GM18508 (cell line): ENCODE data around the gene DYNLRB1.

Source experiments
- ATAC-seq: cut with Tn5 transposase; IDR thresholded peaks from one replicate; pipeline ENCODE4 v1.9.1; 2021; ENCODE audit warnings: moderate number of reproducible peaks; ENCODE audit not compliant: insufficient read depth, unreplicated experiment

The DYNLRB1 gene

DNA sequence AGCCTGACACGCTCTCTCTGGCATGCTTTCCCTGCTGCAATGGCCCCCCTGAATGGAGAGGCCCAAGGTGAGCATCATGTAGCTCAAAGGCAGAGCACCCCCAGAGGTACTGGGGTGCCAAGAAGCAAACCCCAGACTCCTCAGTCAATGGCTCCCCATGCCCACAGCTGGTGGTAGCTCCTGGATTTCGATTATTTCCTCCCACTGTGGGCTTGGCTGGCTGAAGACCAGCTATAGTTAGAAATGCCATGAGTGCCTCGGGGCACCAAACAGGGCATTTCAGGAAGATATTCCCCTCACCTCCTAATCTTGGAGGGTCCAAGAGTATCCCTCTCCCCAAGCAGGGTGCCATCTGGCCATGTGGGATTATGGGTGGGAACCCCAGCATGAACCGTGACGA lies 59.0 kb downstream of the DYNLRB1 start:
- ATAC-seq = no peak

DNA sequence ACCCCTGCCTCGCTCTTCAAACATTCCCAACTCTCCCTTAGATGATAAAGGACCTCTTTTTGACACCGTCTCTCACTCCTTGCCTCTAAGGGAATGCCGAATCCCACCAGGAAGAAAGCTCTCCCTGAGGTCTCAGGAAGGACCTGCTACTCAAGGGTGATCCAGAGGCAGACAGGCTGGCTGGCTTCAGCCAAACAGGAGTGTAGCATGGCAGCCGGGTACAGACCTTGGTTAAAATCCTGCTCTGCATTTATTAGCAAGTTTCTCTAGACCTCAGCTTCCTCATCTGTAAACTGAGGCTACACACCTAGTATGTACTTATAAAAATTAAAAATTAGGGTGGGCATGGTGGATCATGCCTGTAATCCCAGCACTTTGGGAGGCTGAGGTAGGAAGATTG lies 59.5 kb downstream of the DYNLRB1 start:
- no peak for ATAC-seq

DNA sequence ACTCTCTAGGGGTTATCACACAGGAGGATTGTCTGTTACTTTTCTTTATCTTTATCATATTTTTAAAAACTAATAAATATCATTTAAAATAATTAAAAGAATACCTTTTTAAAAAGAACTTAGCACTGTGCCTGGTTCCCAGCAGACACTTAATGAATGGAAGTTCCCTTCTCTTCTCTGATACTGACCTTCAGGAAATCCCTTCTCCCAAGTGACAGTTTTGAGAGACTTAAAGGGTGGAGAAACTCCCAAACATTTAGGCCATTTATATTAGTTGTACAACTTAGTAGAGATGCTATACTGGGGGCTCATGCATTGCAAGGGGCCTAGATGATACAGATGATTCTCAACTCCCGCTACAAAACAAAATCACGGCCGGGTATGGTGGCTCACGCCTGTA lies 60.8 kb downstream of the DYNLRB1 start:
- ATAC-seq = no peak

DNA sequence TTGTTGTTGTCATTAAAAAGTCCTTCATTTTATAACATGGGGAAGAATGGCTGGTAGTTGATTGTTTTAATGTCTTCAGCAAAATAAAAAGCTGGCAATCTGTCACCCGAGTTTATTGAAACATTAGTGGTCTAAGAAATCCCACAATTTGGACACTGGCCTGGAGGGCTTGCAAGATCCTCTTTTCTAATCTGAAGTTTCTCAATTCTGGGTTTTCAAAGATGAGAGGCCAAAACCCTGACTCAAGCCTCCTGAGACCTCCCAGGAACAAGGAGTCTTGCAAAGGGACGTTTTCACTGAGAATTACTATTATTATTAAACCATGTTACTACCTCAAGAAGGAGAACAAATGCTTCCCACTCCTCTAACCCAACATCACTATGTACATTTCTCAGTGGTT lies 61.8 kb downstream of the DYNLRB1 start:
- ATAC-seq = no peak

DNA sequence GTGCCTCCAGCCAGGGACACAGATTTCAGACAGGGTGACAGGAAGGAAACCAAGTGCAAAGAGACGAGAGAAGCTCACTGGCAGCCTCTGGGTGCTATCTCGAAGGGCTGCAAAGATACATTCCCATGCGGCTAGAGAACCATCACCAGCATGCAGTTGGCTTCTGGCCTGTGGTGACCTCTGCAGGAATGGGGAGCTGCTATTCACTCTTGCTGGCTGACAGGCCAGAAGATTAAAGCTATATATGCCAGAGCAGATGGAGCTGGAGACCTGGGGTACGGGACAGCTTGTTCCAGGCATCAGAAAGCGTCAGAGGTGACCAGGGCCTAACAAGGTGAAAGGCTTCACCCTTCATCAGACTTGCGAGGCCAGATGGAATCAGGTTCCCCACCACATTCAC lies 62.3 kb downstream of the DYNLRB1 start:
- no peak for ATAC-seq

DNA sequence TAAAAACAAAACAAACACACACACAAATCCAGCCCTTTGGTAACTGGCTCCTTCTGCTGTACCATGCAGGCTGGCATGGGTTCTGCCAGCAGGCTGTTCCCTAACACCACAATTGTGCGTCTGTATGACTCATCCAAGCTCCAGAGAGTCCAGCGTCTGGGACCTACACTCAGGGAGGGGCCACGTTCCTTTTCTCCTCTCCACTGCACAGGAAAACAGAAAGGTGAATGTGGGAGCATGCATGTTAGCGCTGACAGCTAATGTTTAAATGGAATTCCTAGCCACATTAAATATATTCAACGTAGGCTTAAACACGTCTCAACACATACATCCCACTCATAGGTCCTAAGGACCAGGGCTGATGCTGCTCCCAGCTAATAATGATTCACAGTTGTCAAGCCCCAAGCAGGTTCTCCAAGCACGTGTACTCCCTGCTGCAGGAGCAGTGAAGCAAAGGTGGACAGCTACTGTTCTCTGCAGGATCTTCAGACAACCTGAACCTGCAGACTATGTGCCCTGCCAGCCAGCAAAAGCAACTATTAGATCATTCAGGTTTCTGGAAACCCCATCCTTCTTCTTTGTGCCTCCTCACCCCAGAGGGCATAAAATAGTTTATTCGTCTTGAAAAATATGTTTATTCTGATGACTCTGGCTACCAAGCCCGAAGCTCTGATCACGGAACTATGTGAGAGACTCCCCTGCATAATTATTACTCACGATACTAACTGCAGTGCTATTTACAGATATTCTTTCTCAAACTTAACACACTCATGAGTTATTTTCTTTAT lies 63.2 kb downstream of the DYNLRB1 start:
- ATAC-seq = no peak

DNA sequence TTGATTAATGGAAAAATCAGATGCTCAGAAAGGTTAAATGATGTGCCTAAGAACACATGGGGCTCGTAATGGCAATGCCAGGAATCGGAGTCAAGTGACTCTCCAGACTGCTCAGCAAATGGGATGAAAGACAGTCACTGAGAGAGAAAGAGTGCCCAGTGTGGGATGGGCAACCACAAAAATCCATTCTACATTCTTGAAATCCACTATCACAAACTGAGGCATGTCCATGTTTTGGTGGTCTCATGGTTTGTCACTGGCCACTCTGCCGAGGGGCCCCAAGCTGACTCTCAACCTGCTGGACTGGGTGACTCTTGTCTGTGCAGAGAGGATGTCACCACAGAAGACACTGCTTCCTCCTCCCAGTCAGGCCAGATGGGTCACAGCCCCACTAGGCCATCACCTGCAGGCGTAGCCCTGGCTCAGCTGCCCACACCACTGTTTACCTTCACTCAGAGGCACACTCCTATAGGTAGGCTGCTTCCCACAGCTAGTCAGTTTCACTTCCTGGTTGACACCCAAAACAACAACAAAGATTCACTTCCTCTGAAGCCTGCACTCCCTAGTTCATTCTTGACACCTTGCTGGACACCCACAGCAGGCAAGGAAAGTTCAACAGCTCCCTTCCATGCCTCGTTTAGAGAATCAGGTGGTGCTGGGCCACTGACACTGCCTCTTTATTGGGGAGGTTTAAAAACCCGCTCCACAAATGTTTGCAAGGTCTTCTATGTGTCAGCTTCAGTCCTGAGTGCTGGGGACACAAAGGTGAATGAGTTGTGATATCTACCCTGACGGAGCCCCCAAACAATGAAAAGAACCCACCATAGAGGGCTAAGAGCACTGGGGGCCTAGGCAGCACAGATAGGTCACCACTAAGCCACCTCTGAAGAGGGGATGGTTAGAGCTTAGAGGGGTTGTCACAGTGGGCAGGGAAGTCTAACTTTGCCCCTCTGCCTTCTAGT lies 64.0 kb downstream of the DYNLRB1 start:
- ATAC-seq = no peak

DNA sequence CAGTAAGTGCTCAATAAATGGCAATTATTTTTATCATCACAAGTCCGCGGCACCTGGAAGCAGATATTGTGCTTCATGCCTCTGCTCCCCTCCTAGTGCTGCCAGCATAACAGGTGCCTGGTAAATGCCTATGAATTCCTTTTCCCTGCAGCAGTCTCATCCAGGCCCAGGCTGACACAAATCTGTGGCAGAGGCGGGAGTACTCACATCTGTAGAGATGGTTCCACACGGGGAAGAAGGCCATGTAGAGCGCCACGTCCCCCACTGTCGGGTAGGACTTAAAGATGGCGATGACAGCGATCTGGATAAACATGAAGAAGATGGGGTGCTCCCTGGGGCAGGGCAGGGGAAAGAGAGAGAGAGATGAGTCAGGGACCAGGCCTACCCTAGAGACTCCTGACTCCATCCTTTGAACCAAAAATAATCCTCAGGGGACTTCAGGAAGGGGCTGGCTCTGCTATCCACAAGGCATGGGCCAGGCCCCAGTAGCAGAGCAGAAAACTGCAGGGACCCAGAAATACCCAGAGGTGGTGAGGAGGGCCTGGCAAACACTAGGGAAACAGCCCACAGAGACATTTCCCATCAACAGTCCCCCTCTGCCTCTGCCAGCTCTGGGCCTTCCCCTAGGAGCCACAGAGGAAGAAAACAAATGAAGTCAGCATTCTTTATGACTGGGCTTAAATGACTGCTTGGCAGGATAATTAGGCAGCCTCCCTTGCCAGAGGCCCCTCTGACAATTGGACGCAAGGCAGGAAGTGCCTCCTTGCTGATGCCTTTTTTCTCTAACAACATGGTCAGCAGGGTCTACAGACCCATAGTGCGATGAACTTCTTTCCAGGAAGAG lies 65.3 kb downstream of the DYNLRB1 start:
- no peak for ATAC-seq

DNA sequence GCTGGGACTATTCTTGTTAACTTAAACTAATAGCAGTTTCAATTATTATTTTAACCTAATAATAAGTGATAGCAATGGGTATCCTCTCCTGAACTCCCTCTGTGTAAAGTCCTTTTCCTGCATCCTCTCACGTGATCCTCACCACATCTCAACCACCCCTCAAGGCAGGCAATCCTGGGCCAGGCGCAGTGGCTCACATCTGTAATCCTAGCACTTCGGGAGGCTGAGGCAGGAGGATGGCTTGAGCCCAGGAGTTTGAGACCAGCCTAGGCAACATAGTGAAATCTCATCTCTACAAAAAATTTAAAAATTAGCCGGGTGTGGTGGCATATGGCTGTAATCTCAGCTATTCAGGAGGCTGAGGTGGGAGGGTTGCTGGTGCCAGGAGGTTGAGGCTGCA lies 66.0 kb downstream of the DYNLRB1 start:
- no peak for ATAC-seq

DNA sequence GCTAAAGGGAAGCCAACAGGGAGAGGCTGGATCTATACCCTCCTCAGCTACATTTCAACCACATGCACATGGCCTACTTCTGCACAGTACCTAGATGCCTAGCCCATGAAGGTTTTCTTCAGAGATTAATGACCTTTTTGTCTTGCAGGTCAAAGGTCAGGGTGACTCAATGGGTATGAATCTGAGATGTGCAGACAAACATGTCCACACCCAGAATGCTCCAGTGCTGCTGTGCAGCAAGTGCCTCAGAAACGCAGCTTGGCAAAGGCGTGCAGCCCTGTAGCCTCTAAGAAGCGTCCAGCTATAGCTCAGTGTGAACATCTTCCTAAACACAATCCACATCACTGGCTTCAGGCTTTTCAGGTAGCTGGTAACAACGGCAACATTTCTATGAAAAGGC lies 66.7 kb downstream of the DYNLRB1 start:
- ATAC-seq = no peak

DNA sequence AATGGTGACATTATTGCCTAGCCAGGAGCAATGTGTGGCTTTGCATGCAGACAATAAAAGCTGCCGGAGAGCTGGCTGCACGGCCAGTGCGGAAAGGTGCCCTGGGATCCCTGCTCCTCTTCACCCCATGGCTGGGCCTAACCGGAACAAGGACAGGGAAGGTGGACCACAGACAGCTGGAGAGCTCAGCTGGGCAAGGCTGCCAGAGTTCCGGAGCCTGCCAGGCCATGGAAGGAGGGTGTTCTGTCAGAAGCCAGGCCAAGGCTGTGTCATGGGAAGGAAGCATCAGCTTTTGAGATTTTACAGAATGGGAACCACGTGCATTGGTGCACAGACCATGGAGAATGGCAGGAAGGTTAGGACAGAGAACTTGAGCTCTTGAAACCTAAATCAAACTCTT lies 67.3 kb downstream of the DYNLRB1 start:
- ATAC-seq = no peak

DNA sequence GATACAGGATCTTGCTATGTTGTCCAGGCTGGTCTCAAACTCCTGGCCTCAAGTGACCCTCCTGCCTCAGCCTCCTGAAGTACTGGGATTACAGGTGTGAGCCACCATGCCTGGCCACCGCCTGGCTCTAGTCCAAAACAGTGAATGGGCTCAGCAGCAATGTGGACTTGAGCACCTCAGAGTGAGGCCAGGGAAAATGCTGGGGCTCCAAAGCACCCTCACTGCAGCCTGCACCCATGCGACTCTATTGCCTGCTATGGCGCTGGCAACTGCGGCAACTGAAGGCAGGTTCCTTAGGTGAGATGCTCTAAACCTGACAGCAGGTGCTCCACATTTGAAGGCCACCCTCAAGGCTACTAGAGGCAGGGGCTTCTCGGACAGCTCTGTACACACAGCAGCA lies 68.8 kb downstream of the DYNLRB1 start:
- ATAC-seq = no peak

DNA sequence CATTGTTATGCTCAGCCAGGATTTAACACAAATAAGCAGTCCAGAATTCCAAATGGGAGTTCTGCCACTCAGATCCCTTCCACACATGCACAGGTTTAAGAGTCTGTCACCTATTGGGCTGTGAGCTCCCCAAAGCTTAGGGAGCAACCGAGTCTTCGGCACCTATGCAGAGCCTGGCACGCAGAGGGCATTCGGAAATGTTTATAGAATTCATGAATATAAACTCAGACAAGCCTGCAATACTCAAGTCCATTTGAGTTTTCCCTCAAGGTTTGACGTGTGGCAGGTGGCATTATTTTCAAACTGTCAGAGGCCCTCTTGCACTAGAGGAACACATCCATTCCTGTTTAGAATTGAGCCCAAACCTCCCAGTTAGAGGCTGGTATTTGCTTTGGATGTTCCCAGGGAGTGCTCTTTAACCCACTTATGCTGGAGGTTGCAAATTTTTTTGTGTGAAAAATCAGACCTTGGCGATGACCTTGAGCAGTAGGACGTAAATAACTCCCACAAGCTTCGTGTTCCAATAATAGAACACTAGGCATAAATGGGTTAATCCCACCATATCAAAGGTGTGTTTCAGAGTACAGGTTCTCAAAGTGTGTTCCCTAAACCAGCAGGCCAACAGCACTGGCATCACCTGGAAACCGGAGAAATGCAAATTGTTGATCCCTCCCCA lies 70.4 kb downstream of the DYNLRB1 start:
- no peak for ATAC-seq
